Ascending aorta (tissue), 2 donors: ENCODE measurements around the gene MRLN. TPM values are rescaled to one million over a fixed set of nuclear protein-coding genes. Genes with fewer than 3 reads are reported as not detected.

Experiments used
- DNase-seq, 2 donors: peaks; one replicate each; pipeline ENCODE4 v3.0.0-alpha.2; 2019; ENCODE audit warnings: low spot score in 2 of 2
- H3K27ac ChIP-seq, 2 donors: fragments of 200-600 bp; sonication (generic); one replicate each; pipeline ENCODE4 v1.5.1; 2016 to 2017; ENCODE audit warnings: mild to moderate bottlenecking in 1 of 2
- H3K27me3 ChIP-seq: fragments of 200-600 bp; sonication (generic); one replicate; pipeline ENCODE4 v1.5.1; 2017
- H3K36me3 ChIP-seq, 2 donors: fragments of 200-600 bp; sonication (generic); one replicate each; pipeline ENCODE4 v1.5.1; 2016
- H3K4me1 ChIP-seq, 2 donors: fragments of 200-600 bp; sonication (generic); one replicate each; pipeline ENCODE4 v1.5.1; 2016 to 2017; ENCODE audit warnings: mild to moderate bottlenecking in 1 of 2
- H3K4me3 ChIP-seq, 2 donors: fragments of 200-600 bp; sonication (generic); one replicate each; pipeline ENCODE4 v1.5.1; 2016 to 2017; ENCODE audit warnings: mild to moderate bottlenecking in 1 of 2
- H3K9me3 ChIP-seq, 2 donors: fragments of 200-600 bp; sonication (generic); one replicate each; pipeline ENCODE4 v1.5.1; 2016
- intact Hi-C: fragments of 100-400 bp; cut with DNase I; formaldehyde crosslinking; loops from one replicate; pipeline ENCODE4 v1.15.1; 2023
- total RNA-seq: library from RNA; depleted of rRNA; stranded (reverse); fragments of >200 nt; gene quantifications from one replicate; pipeline ENCODE4 v1.1.0, GENCODE V29; 2016
- TF ChIP-seq, protein P1 (sequence below), 3 experiments: fragments of 200-600 bp in 2 of 3; fragments of 450-650 bp in 1 of 3; sonication (generic) in 2 of 3; IDR thresholded peaks; one replicate each; pipeline ENCODE4 v1.5.1; 2016 to 2019; ENCODE audit warnings: antibody characterized with exemption in 3 of 3, mild to moderate bottlenecking in 1 of 3, moderate library complexity in 1 of 3

The MRLN gene
- total RNA-seq, 1 donor from 2014 or later = not detected

DNA sequence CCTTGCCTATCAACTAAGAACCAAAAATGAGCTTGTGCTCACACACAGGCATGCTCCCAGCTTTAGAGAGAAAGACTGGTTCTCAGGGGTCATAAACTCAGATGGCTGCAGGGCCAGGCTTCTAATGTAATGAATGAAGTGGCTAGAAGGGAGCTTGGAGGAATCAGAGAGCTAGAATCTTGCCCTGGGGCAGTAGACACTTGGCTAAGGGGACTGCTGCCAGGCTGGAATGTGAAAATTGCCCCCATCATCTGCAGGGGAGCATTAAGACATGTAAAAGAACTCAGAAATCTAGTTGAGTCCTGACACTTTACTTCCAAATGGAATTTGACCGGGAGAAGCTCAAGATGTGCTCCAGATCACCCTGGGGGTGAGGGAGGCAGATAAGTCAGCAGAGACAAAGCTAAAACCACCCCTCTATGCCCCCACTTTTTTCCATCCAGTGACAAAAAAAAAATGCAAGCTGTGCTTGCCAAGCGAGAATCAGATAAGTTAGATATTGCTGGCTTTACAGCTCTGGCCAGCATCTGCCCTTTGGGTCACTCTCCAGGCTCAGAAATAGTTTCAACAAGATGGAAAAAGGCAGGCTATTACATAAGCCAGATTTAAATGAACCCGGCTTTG is 41.3 kb downstream of the MRLN start:
- Histone ChIP-seq H3K9me3 (no peaks in the 10 kb centered on the region), H3K27me3 (no peaks in the 10 kb centered on the region), H3K4me1 (peaks cover 4 to 17% of the 10 kb centered on the region in 2 donors), H3K4me3 (no peak overlapping the region), H3K36me3 (no peaks in the 10 kb centered on the region), H3K27ac (peak overlapping the region in 1 of 2 donors; percentile 47)
- intact Hi-C loops = loop anchor here (2.0 to 5.0 kb wide), 2 partner anchors 60 to 97 kb away; no protein-coding TSS in a partner anchor
- TF ChIP-seq, protein P1, sequence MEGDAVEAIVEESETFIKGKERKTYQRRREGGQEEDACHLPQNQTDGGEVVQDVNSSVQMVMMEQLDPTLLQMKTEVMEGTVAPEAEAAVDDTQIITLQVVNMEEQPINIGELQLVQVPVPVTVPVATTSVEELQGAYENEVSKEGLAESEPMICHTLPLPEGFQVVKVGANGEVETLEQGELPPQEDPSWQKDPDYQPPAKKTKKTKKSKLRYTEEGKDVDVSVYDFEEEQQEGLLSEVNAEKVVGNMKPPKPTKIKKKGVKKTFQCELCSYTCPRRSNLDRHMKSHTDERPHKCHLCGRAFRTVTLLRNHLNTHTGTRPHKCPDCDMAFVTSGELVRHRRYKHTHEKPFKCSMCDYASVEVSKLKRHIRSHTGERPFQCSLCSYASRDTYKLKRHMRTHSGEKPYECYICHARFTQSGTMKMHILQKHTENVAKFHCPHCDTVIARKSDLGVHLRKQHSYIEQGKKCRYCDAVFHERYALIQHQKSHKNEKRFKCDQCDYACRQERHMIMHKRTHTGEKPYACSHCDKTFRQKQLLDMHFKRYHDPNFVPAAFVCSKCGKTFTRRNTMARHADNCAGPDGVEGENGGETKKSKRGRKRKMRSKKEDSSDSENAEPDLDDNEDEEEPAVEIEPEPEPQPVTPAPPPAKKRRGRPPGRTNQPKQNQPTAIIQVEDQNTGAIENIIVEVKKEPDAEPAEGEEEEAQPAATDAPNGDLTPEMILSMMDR (IDR thresholded peaks at IDR 0.05) = no peak
- no peak for DNase-seq

DNA sequence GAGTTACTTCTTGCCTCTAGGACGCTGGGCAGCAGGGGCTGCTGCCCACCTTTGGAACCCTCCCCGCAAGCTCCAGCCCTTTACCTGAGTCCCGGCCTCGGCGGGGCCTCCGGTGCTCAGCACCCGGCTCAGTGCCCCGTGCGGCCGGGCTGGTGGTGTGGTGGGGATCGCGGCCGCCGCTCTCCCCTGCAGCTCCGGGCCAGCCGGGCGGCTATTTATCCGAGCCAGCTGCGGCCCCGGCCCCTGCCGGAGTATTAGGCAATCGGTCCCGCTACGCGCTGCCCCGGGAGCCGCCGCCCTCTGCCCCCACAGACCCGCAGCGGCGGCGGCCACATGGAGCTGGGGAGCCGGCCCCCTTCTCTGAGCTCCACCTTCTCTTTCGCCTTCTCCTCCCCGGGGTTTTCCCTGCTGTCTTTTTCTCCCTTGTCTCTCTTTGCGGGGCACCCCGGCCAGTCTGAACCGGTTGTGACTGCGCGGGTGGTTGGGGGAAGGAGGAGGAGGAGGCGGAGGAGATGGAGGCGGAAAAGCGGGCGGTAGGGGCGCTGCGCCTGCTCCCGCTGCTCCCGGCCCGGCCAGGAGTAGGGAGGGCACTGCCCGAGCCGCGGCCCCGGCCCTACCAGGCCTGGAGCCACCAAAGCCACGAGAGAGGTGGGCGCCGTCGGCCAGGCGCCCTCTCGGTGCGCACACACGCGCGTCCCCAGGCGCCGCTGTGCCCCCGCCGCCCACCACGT is 43.7 kb downstream of the MRLN start, which contains the start of gene SLC16A9:
TSS of gene SLC16A9 (minus strand) at position 456 of the 731 bp plus-strand sequence. CDS start 25,559 bp downstream, outside the sequence.
- no peaks in the 10 kb centered on the region for H3K27me3 ChIP-seq
- no peaks in the 10 kb centered on the region for H3K9me3 ChIP-seq
- H3K27ac ChIP-seq = peak within 1 kb of the TSS; percentile 83 to 85
- H3K4me1 ChIP-seq = peaks cover 4 to 17% of the 10 kb centered on the region in 2 donors
- DNase-seq = peak in 1 of 2 donors; percentile 75
- TF ChIP-seq, protein P1 (IDR thresholded peaks at IDR 0.05) = peak in 2 of 3 experiments; percentile 40 to 50
- H3K4me3 ChIP-seq = peak within 1 kb of the TSS; percentile 75 to 84
- H3K36me3 ChIP-seq = no peaks in the 10 kb centered on the region
- intact Hi-C loops = loop anchor here (2.0 to 5.0 kb wide), 4 partner anchors 57 to 198 kb away; partner anchors contain the start of gene CCDC6

DNA sequence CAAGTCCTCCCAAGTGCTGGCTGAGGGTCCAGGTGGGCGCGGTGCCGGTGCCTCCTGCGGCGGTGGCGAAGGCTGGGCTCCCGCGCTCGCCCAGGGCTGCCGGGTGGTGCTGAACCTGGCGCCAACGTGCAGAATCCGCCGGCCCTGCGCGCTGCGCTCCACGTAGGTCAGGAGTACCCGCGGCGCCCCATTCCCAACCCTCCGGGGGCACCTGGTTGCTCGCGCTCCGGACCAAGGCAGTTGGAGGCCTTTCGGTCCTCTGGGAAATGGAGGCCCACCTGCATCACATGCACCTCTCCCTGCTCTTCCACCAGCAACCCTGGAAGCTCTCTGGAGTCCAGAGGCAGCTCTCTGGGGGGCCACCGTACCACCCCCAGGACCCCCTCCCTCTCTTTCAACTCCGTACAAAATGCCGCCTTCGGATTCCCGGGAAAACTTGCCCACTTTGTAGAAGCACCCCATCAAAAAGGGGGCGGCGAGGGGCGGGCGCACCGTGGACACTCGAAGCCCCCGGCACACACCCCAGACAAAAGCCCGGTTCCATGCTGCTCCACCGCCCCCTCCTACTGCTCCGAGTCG is 44.4 kb downstream of the MRLN start:
- no peaks in the 10 kb centered on the region for H3K36me3 ChIP-seq
- TF ChIP-seq, protein P1 (IDR thresholded peaks at IDR 0.05) = no peak
- no peaks in the 10 kb centered on the region for H3K9me3 ChIP-seq
- H3K4me3 ChIP-seq = peak overlapping the region; percentile 75 to 84
- peaks cover 4 to 17% of the 10 kb centered on the region in 2 donors for H3K4me1 ChIP-seq
- H3K27ac ChIP-seq = peak overlapping the region; percentile 83 to 85
- no peaks in the 10 kb centered on the region for H3K27me3 ChIP-seq
- peak in 1 of 2 donors; percentile 65 for DNase-seq
- intact Hi-C loops = loop anchor here (5.0 kb wide), 2 partner anchors 82 to 198 kb away; partner anchors contain the start of gene CCDC6

DNA sequence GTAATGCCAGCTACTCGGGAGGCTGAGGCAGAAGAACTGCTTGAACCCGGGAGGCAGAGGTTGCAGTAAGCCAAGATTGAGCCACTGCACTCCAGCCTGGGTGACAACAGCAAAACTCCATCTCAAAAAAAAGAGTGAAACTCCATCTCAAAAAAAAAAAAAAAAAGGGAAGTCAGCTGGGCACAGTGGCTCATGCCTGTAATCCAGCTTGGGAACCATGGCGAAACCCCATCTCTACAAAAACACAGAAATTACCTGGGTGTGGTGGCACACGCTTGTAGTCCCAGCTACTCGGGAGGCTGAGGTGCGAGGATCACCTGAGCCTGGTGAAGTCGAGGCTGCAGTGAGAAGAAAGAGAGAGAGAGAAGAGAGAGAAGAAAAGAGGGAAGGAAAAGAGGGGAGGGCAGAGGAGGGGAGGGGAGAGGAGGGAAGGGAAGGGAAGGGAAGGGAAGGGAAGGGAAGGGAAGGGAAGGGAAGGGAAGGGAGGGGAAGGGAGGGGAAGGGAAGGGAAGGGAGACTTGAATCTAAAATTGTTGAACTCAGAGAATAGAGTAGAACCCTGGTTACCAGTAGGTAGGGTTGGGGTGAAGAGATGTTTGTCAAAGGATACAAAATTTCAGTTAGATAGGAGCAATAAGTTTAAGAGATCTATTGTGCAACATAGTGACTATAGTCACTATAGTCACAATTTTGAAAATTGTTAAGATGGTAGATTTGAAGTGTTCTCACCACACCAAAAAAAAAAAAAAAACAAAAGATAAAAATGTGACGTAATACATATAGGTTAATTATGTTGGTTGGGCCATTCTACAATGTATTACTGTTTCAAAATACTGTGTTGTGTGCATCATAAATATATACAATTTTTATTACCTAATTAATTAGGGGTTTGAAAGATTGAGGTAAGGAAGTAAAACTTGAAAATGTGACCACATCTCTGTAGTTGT is 46.1 kb downstream of the MRLN start:
- no peak overlapping the region for H3K4me3 ChIP-seq
- DNase-seq = no peak
- H3K4me1 ChIP-seq = peaks cover 4 to 22% of the 10 kb centered on the region in 2 donors
- H3K27me3 ChIP-seq = no peaks in the 10 kb centered on the region
- TF ChIP-seq, protein P1 (IDR thresholded peaks at IDR 0.05) = no peak
- no peaks in the 10 kb centered on the region for H3K9me3 ChIP-seq
- intact Hi-C loops = loop anchor here (5.0 kb wide), 2 partner anchors 80 to 200 kb away; partner anchors contain the start of gene CCDC6
- no peaks in the 10 kb centered on the region for H3K36me3 ChIP-seq
- H3K27ac ChIP-seq = no peak overlapping the region

DNA sequence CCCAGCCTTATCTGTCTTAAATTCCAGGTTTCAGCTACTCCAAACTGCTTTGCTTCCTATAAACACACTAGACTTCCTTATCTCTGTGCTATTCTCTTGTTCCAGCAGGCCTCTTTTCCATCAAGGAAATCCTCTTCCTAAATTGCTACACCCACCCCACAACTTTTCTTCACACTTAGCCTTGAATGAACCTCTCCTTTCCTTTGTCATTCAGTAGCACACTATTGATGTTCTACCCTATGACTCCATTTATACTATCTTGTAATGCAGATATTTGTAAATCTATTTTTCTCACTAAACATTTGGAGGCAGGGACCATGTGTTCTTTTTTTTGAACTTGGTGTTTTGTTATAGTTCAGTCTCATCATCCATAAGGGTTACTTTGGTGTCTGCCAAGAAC is 47.3 kb downstream of the MRLN start:
- intact Hi-C loops = loop anchor here (5.0 kb wide), 2 partner anchors 79 to 201 kb away; partner anchors contain the start of gene CCDC6
- Histone ChIP-seq H3K36me3 (no peaks in the 10 kb centered on the region), H3K27ac (no peak overlapping the region), H3K4me3 (no peak overlapping the region), H3K4me1 (peaks cover 4 to 19% of the 10 kb centered on the region in 2 donors), H3K9me3 (no peaks in the 10 kb centered on the region), H3K27me3 (no peaks in the 10 kb centered on the region)
- DNase-seq = no peak
- TF ChIP-seq, protein P1 (IDR thresholded peaks at IDR 0.05) = no peak
